DND-41 (cell line): Measurements from ENCODE around the gene EPHA7.

Source experiments
- CTCF ChIP-seq: IDR thresholded peaks from 2 replicates; pipeline ENCODE4 v1.5.1; 2012; ENCODE audit warnings: borderline replicate concordance, low read length, moderate library complexity, mild to moderate bottlenecking; ENCODE audit not compliant: poor library complexity, severe bottlenecking; ENCODE audit errors: extremely low read depth
- EZH2 ChIP-seq: IDR thresholded peaks from 3 replicates; pipeline ENCODE4 v1.6.1; 2012; ENCODE audit warnings: borderline replicate concordance, low read depth, mild to moderate bottlenecking, moderate library complexity, low read length, inconsistent platforms; ENCODE audit not compliant: severe bottlenecking

DNA sequence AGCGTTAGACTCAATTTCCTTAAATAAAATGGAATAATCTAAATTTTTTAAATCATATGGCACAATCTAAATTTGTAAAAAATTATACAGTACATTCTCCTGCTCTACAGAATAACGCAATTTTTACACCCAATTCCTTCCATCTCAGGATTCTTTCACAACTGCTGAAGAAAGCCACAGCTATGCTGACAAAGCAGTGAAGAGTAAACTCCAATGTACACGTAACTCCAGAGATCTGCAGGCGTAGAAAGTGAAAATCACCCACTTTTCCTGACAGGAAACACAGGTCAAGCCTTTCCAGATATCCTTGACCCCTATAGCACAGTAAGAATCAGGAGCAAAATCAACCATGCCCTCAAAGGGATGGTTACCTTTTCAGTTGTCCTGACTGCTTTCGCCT is 27.4 kb downstream of the EPHA7 start:
- TF ChIP-seq CTCF (no peak), EZH2 (no peak)
